GM12874 (cell line): ENCODE data around the gene TP53BP2.

Experiments
- TF ChIP-seq, protein P1 (sequence below): IDR thresholded peaks from 2 replicates; pipeline ENCODE4 v1.5.1; 2011; ENCODE audit warnings: low read depth, mild to moderate bottlenecking, control low read depth, low read length, moderate library complexity; ENCODE audit not compliant: insufficient read depth

Gene TP53BP2

DNA sequence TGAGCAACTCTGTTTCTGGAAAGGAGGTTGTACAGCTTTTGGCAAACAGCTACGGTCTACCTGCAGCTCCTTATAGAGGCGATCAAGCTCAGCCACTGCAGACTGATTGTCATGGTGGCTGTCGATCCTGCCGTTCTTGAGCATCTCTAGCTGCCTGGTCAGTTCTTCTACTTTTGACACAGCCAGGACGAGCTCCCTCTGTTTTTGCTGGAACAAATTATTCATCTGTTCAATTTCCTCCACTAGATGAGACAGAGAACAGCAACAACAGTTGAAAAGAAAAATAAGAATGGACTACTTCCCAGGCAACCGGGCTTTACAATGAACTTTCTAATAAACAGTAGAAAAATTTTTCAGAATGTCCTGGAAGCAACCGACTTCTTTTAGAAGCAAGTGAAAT lies 42.5 kb downstream of the TP53BP2 start:
- TF ChIP-seq, protein P1, sequence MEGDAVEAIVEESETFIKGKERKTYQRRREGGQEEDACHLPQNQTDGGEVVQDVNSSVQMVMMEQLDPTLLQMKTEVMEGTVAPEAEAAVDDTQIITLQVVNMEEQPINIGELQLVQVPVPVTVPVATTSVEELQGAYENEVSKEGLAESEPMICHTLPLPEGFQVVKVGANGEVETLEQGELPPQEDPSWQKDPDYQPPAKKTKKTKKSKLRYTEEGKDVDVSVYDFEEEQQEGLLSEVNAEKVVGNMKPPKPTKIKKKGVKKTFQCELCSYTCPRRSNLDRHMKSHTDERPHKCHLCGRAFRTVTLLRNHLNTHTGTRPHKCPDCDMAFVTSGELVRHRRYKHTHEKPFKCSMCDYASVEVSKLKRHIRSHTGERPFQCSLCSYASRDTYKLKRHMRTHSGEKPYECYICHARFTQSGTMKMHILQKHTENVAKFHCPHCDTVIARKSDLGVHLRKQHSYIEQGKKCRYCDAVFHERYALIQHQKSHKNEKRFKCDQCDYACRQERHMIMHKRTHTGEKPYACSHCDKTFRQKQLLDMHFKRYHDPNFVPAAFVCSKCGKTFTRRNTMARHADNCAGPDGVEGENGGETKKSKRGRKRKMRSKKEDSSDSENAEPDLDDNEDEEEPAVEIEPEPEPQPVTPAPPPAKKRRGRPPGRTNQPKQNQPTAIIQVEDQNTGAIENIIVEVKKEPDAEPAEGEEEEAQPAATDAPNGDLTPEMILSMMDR: no peak

DNA sequence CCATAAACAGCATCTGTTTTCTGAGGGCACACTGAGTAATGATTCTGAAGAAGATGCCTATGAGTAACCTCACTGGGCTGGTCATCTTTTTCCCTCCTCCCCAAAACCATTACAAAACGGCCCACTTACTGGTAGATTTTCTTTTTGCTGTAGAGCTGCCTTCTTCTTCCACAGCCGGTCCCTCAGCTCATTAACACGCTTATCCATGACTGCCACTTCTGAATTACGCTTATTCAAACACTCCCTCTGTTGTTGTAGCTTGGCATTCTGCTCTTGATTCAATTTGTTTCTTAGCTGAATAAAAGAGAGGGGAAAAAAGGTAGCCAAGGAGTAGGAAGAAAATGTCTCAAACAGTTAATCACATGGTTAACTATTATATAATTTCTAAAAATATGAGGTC lies 43.1 kb downstream of the TP53BP2 start:
- TF ChIP-seq, protein P1: no peak

DNA sequence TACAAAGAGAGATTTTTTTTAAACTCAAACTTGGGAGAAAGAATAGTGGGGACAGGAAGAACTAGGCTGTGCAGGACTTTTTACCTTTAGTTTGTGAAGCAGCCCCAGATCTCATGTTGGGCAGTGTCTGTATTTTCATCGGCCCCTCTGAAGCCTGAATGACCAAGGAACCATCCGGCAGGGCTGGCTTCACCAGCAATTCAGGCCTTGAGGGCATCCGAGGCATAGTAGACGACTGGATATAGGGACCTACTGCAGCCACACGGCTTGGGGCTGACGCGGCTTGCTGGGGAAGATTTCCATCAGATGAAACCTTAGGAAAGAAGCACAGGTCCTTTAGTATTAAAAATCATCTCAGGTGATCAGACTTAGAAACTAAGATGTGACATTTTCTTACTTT lies 43.7 kb downstream of the TP53BP2 start:
- TF ChIP-seq, protein P1: no peak

DNA sequence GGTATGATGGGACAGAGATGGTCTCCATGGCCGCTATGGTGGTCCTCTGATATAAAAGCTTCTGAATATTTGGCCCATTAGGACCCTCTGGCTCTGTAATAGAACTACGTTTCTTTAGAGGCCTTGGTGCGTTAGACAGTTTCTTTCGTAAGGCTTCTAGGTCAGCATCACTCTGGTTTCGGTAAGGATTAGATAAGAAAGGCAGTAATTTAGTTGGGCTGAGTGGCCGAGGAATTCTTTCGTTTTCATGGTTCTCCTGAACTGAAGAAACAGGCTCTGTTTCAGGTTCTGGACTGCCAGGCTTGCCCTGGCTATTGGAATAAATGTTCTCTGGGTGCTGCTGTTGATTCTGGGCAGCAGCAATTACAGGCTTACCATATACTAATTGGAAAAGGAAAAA lies 49.5 kb downstream of the TP53BP2 start:
- TF ChIP-seq, protein P1: no peak

DNA sequence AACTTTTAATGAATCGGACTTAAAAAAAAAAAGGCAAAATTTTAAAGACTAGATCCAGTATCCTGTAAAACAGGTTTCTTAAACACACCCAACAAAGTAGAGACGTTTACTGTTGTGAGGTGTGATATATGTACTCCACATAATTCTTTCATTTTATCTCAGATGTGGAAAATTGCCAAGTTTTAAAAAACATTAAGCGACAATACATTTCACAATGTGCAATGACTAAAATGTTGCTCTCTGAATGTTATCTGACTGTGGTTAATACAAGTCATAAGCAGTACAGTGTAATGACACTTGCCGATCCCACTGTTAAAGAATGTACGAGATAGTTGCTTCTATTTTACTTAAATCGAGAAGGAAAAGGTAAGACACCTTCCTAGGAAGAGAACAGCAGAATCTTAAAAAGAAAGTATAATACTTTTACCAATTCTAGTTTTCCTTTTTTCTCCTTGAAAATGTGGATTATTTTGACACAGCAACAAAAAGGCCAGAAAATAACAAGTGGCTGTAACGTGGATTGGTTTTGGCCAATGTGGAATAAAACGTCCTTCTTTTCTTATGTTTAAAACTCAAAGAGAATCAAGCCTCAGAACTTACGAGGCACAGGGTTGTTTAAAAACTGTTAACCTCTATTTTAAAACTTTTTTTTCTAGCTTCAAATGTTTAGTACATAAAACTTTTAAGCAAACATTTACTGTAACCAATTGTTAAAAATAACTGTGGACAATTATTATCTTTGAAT lies 51.4 kb downstream of the TP53BP2 start:
- TF ChIP-seq, protein P1: no peak

DNA sequence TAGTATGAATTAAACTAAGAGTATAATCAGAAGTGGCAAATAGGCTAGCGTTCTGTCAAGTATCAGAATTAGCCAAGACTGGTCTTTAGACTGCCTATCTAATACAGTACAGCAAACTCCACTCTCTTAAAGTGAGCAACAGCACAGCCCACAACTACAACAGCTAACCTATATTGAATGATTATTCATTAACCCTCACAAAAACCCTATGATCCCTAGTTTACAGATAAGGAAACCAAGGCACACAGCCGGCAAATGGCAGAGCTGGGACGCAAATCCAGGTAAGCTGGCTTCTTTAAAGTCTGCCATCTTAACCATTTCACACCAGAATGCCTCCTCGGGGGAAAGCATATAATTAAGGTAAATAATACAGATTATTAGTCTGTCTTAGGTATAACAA lies 52.0 kb downstream of the TP53BP2 start:
- TF ChIP-seq, protein P1: no peak

DNA sequence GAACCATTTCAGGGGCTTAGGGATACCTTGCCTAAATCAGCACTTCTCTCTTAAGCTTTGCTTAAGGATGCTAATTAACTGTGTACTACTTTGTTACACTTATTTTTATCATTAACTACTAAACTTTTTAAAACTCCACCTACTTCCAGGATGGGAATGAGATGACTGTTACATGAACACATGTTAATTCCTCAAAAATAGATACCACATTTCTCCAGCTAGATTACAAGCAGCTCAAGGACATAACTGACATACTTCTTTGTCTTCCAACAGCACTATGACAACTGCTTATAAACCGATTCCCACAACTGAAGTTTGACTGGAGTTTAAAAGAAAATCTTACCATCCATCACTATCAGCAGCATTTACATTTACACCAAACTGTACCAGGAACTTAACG lies 53.7 kb downstream of the TP53BP2 start:
- TF ChIP-seq, protein P1: no peak
